A673 (cell line): Measurements from ENCODE around the gene RFESD. TPM values are rescaled to one million over a fixed set of nuclear protein-coding genes. Genes with fewer than 3 reads are reported as not detected.
"Not testable (repeated sequence)": the region's sequence is repeated elsewhere in the genome, so short reads cannot be mapped to it uniquely, and the experiment has no call there.

ENCODE experiments used
- BruUV-seq: library from RNA; stranded (reverse); fragments of 400-500 nt; replicated peaks from 2 replicates; lab custom pipeline; 2021; lab: Mats Ljungman, UMichigan
- CTCF ChIA-PET: fragments of 300-600 bp; sonication (Branson Sonifier 250); formaldehyde crosslinking; loops from one replicate; lab custom pipeline; 2022; ENCODE audit warnings: antibody characterized with exemption; lab: Charles Lee
- POLR2A ChIA-PET: fragments of 300-600 bp; sonication (Branson Sonifier 250); formaldehyde crosslinking; loops from one replicate; lab custom pipeline; 2022; ENCODE audit warnings: antibody characterized with exemption; ENCODE audit not compliant: low non-redundant PET; lab: Charles Lee
- DNase-seq: peaks from one replicate; pipeline ENCODE4 v3.0.0-alpha.2; 2015; ENCODE audit warnings: low spot score
- H3K27ac ChIP-seq: fragments of 200-600 bp; sonication (generic); 2 replicates; pipeline ENCODE4 v1.5.1; 2016; ENCODE audit warnings: mixed run types, low read depth, mild to moderate bottlenecking, mixed read lengths, antibody characterized with exemption, low read length; ENCODE audit not compliant: poor library complexity, severe bottlenecking
- H3K27me3 ChIP-seq: fragments of 200-600 bp; sonication (generic); replicated peaks from 2 replicates; pipeline ENCODE4 v1.6.1; 2017; ENCODE audit warnings: mixed run types, low read depth, mild to moderate bottlenecking, mixed read lengths, antibody characterized with exemption, low read length; ENCODE audit not compliant: insufficient read depth, poor library complexity
- H3K36me3 ChIP-seq: fragments of 200-600 bp; sonication (generic); 2 replicates; pipeline ENCODE4 v1.6.1; 2016; ENCODE audit warnings: mixed run types, mild to moderate bottlenecking, mixed read lengths, antibody characterized with exemption, low read length; ENCODE audit not compliant: insufficient read depth, poor library complexity, severe bottlenecking
- H3K4me1 ChIP-seq: fragments of 200-600 bp; sonication (generic); 2 replicates; pipeline ENCODE4 v1.6.1; 2017; ENCODE audit warnings: mixed run types, mild to moderate bottlenecking, mixed read lengths, antibody characterized with exemption, low read length; ENCODE audit not compliant: insufficient read depth, poor library complexity, severe bottlenecking
- H3K4me3 ChIP-seq: fragments of 200-600 bp; sonication (generic); 2 replicates; pipeline ENCODE4 v1.5.1; 2016; ENCODE audit warnings: low read depth, mixed run types, mild to moderate bottlenecking, mixed read lengths, low read length; ENCODE audit not compliant: poor library complexity, severe bottlenecking
- H3K9me3 ChIP-seq: fragments of 200-600 bp; sonication (generic); 2 replicates; pipeline ENCODE4 v1.6.1; 2016; ENCODE audit warnings: mixed run types, low read depth, mild to moderate bottlenecking, mixed read lengths, antibody characterized with exemption, low read length; ENCODE audit not compliant: poor library complexity, severe bottlenecking
- EZH2 ChIP-seq: fragments of 200-600 bp; sonication (generic); IDR thresholded peaks from 2 replicates; pipeline ENCODE4 v1.6.1; 2017; ENCODE audit warnings: borderline replicate concordance, low read depth, mild to moderate bottlenecking, mixed read lengths, antibody characterized with exemption, low read length; ENCODE audit not compliant: poor library complexity, severe bottlenecking
- intact Hi-C: fragments of 100-400 bp; cut with micrococcal nuclease; formaldehyde crosslinking; loops from one replicate; pipeline ENCODE4 v1.10.0; 2022; ENCODE audit not compliant: unreplicated experiment
- total RNA-seq: library from RNA; stranded (reverse); gene quantifications from 2 replicates; pipeline ENCODE4 v1.2.3, GENCODE V29; 2021
- TF ChIP-seq, protein P1 (sequence below): fragments of 300-800, 200-600 bp; sonication (generic); conservative IDR thresholded peaks from 2 replicates; pipeline ENCODE4 v1.5.1; 2017; ENCODE audit warnings: low read depth, mild to moderate bottlenecking, antibody characterized with exemption, low read length, moderate library complexity, mixed read lengths

Gene RFESD
- total RNA-seq, 1 experiment from 2014 or later: 2.4 TPM

DNA sequence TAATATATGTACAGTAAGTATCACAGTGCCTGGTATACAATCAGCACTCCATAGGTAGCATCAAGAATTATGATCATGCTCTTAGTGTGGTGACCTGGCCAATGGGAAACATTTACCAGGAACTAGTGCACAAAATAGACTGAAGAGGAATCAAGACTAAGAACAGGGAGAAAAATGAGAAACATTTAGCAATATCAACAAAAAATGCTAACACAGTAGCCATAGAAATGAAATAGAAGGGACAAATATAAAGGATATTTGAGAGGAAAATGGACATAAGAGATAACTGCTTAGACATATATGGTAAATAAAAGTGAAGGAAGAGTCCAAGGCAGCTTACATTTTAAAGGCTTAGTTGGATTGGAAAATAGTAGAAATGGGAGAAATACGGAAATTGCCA lies 52.8 kb downstream of the RFESD start:
- DNase-seq: no peak
- H3K27ac ChIP-seq: no peak overlapping the region
- H3K9me3 ChIP-seq: no peaks in the 10 kb centered on the region
- ChIA-PET CTCF (no interaction called here), POLR2A (no interaction called here)
- BruUV-seq: no TSS peak
- TF ChIP-seq, protein P1, sequence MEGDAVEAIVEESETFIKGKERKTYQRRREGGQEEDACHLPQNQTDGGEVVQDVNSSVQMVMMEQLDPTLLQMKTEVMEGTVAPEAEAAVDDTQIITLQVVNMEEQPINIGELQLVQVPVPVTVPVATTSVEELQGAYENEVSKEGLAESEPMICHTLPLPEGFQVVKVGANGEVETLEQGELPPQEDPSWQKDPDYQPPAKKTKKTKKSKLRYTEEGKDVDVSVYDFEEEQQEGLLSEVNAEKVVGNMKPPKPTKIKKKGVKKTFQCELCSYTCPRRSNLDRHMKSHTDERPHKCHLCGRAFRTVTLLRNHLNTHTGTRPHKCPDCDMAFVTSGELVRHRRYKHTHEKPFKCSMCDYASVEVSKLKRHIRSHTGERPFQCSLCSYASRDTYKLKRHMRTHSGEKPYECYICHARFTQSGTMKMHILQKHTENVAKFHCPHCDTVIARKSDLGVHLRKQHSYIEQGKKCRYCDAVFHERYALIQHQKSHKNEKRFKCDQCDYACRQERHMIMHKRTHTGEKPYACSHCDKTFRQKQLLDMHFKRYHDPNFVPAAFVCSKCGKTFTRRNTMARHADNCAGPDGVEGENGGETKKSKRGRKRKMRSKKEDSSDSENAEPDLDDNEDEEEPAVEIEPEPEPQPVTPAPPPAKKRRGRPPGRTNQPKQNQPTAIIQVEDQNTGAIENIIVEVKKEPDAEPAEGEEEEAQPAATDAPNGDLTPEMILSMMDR: no peak
- no peak for TF ChIP-seq EZH2
- no peaks in the 10 kb centered on the region for H3K27me3 ChIP-seq
- H3K4me3 ChIP-seq: no peak overlapping the region
- intact Hi-C loops: no loop called here
- H3K4me1 ChIP-seq: no peaks in the 10 kb centered on the region
- H3K36me3 ChIP-seq: no peaks in the 10 kb centered on the region

- CTCF ChIA-PET: interaction anchor here (0.5 kb wide), 1 partner anchor 55 kb away, joined by 3 read pairs; the partner anchor contains the start of gene RFESD
- H3K4me1 ChIP-seq: no peaks in the 10 kb centered on the region
Measured at GRCh38 chr5:95701074-95701473, 54.5 kb downstream of the RFESD start.

DNA sequence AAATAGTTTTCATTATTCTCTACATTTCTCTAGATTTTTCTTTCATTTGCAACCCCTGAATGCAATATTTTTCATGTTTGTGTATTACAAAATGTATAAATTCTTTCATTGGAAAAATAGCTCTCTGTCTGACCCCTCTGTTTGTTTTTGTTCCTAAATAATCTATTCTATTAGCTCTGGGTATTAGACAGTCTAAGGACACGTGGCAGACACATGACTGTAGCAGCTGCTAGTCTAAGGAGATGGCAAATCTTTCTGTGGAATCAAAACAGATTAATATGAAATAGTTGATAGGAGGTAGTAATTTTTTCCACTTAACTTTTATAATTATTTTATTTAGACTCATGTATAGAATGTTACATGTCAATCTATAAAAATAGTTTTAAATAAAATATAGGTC lies 57.6 kb downstream of the RFESD start:
- Histone ChIP-seq H3K27me3 (no peaks in the 10 kb centered on the region), H3K36me3 (no peaks in the 10 kb centered on the region), H3K4me1 (no peaks in the 10 kb centered on the region), H3K27ac (no peak overlapping the region), H3K9me3 (no peaks in the 10 kb centered on the region), H3K4me3 (no peak overlapping the region)
- CTCF ChIA-PET: no interaction called here
- TF ChIP-seq, protein P1: no peak
- no peak for TF ChIP-seq EZH2
- DNase-seq: no peak
- intact Hi-C loops: no loop called here
- BruUV-seq: no TSS peak
- POLR2A ChIA-PET: no interaction called here

More at GRCh38 chr5:95701074-95701473, 54.5 kb downstream of the RFESD start:
- Histone ChIP-seq H3K9me3 (no peaks in the 10 kb centered on the region), H3K36me3 (no peaks in the 10 kb centered on the region), H3K4me3 (no peak overlapping the region), H3K27me3 (no peaks in the 10 kb centered on the region), H3K27ac (no peak overlapping the region)
- TF ChIP-seq EZH2: no peak
- TF ChIP-seq, protein P1: no peak
- intact Hi-C loops: no loop called here
- no peak for DNase-seq
- BruUV-seq: no TSS peak
- POLR2A ChIA-PET: no interaction called here

- intact Hi-C loops, BruUV-seq, H3K36me3 ChIP-seq, H3K27ac ChIP-seq, H3K27me3 ChIP-seq, H3K9me3 ChIP-seq, CTCF ChIA-PET, DNase-seq, H3K4me1 ChIP-seq, H3K4me3 ChIP-seq, POLR2A ChIA-PET: not testable (repeated sequence)
Measured at GRCh38 chr5:95706196-95706595, 59.6 kb downstream of the RFESD start.
